ENCODE data around the gene INAFM1. TPM values are rescaled to one million over a fixed set of nuclear protein-coding genes. Genes with fewer than 3 reads are reported as not detected.

Gene INAFM1
- polyA plus RNA-seq, 2 donors, result 5.6 to 7.4 TPM

DNA sequence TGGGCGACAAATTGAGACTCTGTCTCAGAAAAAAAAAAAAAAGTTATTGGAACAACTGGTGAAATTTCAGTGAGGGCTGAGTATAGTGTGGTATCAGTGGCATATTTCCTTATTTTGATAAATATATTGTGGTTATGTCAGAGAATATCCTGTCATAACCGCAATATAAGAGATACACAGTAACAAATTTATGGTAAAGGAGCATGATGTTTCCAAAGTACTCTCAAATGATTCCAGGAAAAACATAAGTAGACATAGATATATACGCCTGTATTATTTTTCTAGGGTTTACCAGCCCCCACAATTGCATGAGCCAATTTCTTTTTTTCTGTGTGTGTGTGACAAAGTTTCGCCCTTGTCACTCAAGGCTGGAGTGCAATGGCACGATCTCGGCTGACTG is 29.3 kb downstream of the INAFM1 start:
- 73 to 82% methylated on average over 6 of the region's 6 CpGs for WGBS, 2 donors
- Histone ChIP-seq H3K4me1 (ENCODE audit: control insufficient read depth in 2 of 2, insufficient read depth in 2 of 2, low read length in 1 of 2) (peaks cover 0 to 2% of the 10 kb centered on the region in 2 donors), H3K9me3 (ENCODE audit: control insufficient read depth in 2 of 2, insufficient read depth in 1 of 2, low read depth in 1 of 2, low read length in 1 of 2) (no peaks in the 10 kb centered on the region), H3K27ac (ENCODE audit: low read depth in 2 of 2, low read length in 1 of 2) (no peak overlapping the region), H3K27me3 (ENCODE audit: control insufficient read depth in 1 of 2, insufficient read depth in 2 of 2, low read length in 2 of 2) (no peaks in the 10 kb centered on the region), H3K36me3 (ENCODE audit: control insufficient read depth in 2 of 2, insufficient read depth in 2 of 2, low read length in 1 of 2) (no peaks in the 10 kb centered on the region), H3K4me3 (ENCODE audit: low read depth in 1 of 2, low read length in 2 of 2) (no peak overlapping the region)

DNA sequence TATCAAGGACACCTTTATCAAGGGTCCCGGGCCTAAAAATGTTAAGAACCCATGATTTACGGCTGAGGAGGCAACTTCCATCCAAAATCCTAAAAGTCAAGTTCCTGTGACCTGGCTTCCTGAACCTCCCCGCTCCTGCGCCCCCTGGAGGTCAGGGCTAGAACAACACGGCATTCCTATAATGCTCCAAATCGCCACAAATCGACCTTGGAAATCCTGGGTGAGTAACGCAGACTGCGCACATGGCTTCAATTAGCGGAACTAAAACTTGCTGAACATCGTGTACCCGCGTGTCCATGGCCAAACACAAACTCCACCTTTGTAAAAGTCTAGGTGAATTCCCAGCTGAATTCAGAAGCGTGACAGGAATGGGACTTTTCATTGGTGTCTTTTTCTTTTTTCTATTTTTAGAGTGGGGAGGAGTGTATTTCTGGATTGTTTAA is 30.6 kb downstream of the INAFM1 start:
- H3K4me3 ChIP-seq (ENCODE audit: low read depth in 1 of 2, low read length in 2 of 2), result no peak overlapping the region
- 4 to 6% methylated on average over 14 of the region's 14 CpGs for WGBS, 2 donors
- no peak overlapping the region for H3K27ac ChIP-seq (ENCODE audit: low read depth in 2 of 2, low read length in 1 of 2)

GRCh38 chr19:47306303-47306702 is 31.6 kb downstream of the INAFM1 start:
- H3K4me1 ChIP-seq (ENCODE audit: control insufficient read depth in 2 of 2, insufficient read depth in 2 of 2, low read length in 1 of 2), result peaks cover 0 to 2% of the 10 kb centered on the region in 2 donors
- WGBS, 2 donors, result 88 to 95% methylated on average over 3 of the region's 3 CpGs
- no peak overlapping the region for H3K4me3 ChIP-seq (ENCODE audit: low read depth in 1 of 2, low read length in 2 of 2)
- H3K9me3 ChIP-seq (ENCODE audit: control insufficient read depth in 2 of 2, insufficient read depth in 1 of 2, low read depth in 1 of 2, low read length in 1 of 2), result no peaks in the 10 kb centered on the region
- H3K27me3 ChIP-seq (ENCODE audit: control insufficient read depth in 1 of 2, insufficient read depth in 2 of 2, low read length in 2 of 2), result no peaks in the 10 kb centered on the region
- H3K36me3 ChIP-seq (ENCODE audit: control insufficient read depth in 2 of 2, insufficient read depth in 2 of 2, low read length in 1 of 2), result no peaks in the 10 kb centered on the region
- H3K27ac ChIP-seq (ENCODE audit: low read depth in 2 of 2, low read length in 1 of 2), result no peak overlapping the region

More for the DNA sequence above, 30.6 kb downstream of the INAFM1 start:
- Histone ChIP-seq H3K4me1 (ENCODE audit: control insufficient read depth in 2 of 2, insufficient read depth in 2 of 2, low read length in 1 of 2) (peaks cover 0 to 2% of the 10 kb centered on the region in 2 donors), H3K36me3 (ENCODE audit: control insufficient read depth in 2 of 2, insufficient read depth in 2 of 2, low read length in 1 of 2) (no peaks in the 10 kb centered on the region), H3K27me3 (ENCODE audit: control insufficient read depth in 1 of 2, insufficient read depth in 2 of 2, low read length in 2 of 2) (no peaks in the 10 kb centered on the region), H3K9me3 (ENCODE audit: control insufficient read depth in 2 of 2, insufficient read depth in 1 of 2, low read depth in 1 of 2, low read length in 1 of 2) (no peaks in the 10 kb centered on the region)

- H3K27ac ChIP-seq (ENCODE audit: low read depth in 2 of 2, low read length in 1 of 2), result no peak overlapping the region
- WGBS, 2 donors, result 58 to 65% methylated on average over 8 of the region's 8 CpGs
- no peak overlapping the region for H3K4me3 ChIP-seq (ENCODE audit: low read depth in 1 of 2, low read length in 2 of 2)
- H3K36me3 ChIP-seq (ENCODE audit: control insufficient read depth in 2 of 2, insufficient read depth in 2 of 2, low read length in 1 of 2), result no peaks in the 10 kb centered on the region
- H3K27me3 ChIP-seq (ENCODE audit: control insufficient read depth in 1 of 2, insufficient read depth in 2 of 2, low read length in 2 of 2), result no peaks in the 10 kb centered on the region
- H3K9me3 ChIP-seq (ENCODE audit: control insufficient read depth in 2 of 2, insufficient read depth in 1 of 2, low read depth in 1 of 2, low read length in 1 of 2), result no peaks in the 10 kb centered on the region
- peaks cover 0 to 2% of the 10 kb centered on the region in 2 donors for H3K4me1 ChIP-seq (ENCODE audit: control insufficient read depth in 2 of 2, insufficient read depth in 2 of 2, low read length in 1 of 2)
These were observed 34.4 kb downstream of the INAFM1 start for GRCh38 chr19:47309038-47309437.

GRCh38 chr19:47309608-47310007 is 34.9 kb downstream of the INAFM1 start, which contains the start of gene C5AR1:
TSS of gene C5AR1 (plus strand) at chr19:47309861. CDS start at chr19:47309896, 35 bp downstream.
- WGBS, 2 donors, result 48 to 49% methylated on average over 11 to 12 of the region's 12 CpGs
- Histone ChIP-seq H3K9me3 (ENCODE audit: control insufficient read depth in 2 of 2, insufficient read depth in 1 of 2, low read depth in 1 of 2, low read length in 1 of 2) (no peaks in the 10 kb centered on the region), H3K36me3 (ENCODE audit: control insufficient read depth in 2 of 2, insufficient read depth in 2 of 2, low read length in 1 of 2) (no peaks in the 10 kb centered on the region), H3K27ac (ENCODE audit: low read depth in 2 of 2, low read length in 1 of 2) (no peak within 1 kb of the TSS), H3K4me3 (ENCODE audit: low read depth in 1 of 2, low read length in 2 of 2) (no peak within 1 kb of the TSS), H3K27me3 (ENCODE audit: control insufficient read depth in 1 of 2, insufficient read depth in 2 of 2, low read length in 2 of 2) (no peaks in the 10 kb centered on the region), H3K4me1 (ENCODE audit: control insufficient read depth in 2 of 2, insufficient read depth in 2 of 2, low read length in 1 of 2) (peaks cover 0 to 2% of the 10 kb centered on the region in 2 donors)

GRCh38 chr19:47310323-47310722 is 35.6 kb downstream of the INAFM1 start:
- WGBS, 2 donors, result 91 to 92% methylated on average over 2 of the region's 2 CpGs
- Histone ChIP-seq H3K4me3 (ENCODE audit: low read depth in 1 of 2, low read length in 2 of 2) (no peak overlapping the region), H3K27ac (ENCODE audit: low read depth in 2 of 2, low read length in 1 of 2) (no peak overlapping the region), H3K27me3 (ENCODE audit: control insufficient read depth in 1 of 2, insufficient read depth in 2 of 2, low read length in 2 of 2) (no peaks in the 10 kb centered on the region), H3K9me3 (ENCODE audit: control insufficient read depth in 2 of 2, insufficient read depth in 1 of 2, low read depth in 1 of 2, low read length in 1 of 2) (no peaks in the 10 kb centered on the region), H3K4me1 (ENCODE audit: control insufficient read depth in 2 of 2, insufficient read depth in 2 of 2, low read length in 1 of 2) (peaks cover 0 to 1% of the 10 kb centered on the region in 2 donors), H3K36me3 (ENCODE audit: control insufficient read depth in 2 of 2, insufficient read depth in 2 of 2, low read length in 1 of 2) (no peaks in the 10 kb centered on the region)

- no peaks in the 10 kb centered on the region for H3K4me1 ChIP-seq (ENCODE audit: control insufficient read depth in 2 of 2, insufficient read depth in 2 of 2, low read length in 1 of 2)
- H3K36me3 ChIP-seq (ENCODE audit: control insufficient read depth in 2 of 2, insufficient read depth in 2 of 2, low read length in 1 of 2), result no peaks in the 10 kb centered on the region
- H3K27ac ChIP-seq (ENCODE audit: low read depth in 2 of 2, low read length in 1 of 2), result no peak overlapping the region
- no peaks in the 10 kb centered on the region for H3K9me3 ChIP-seq (ENCODE audit: control insufficient read depth in 2 of 2, insufficient read depth in 1 of 2, low read depth in 1 of 2, low read length in 1 of 2)
- WGBS, 2 donors, result 19 to 27% methylated on average over 5 of the region's 5 CpGs
- no peaks in the 10 kb centered on the region for H3K27me3 ChIP-seq (ENCODE audit: control insufficient read depth in 1 of 2, insufficient read depth in 2 of 2, low read length in 2 of 2)
- no peak overlapping the region for H3K4me3 ChIP-seq (ENCODE audit: low read depth in 1 of 2, low read length in 2 of 2)
These were observed 36.1 kb downstream of the INAFM1 start for GRCh38 chr19:47310819-47311218.

DNA sequence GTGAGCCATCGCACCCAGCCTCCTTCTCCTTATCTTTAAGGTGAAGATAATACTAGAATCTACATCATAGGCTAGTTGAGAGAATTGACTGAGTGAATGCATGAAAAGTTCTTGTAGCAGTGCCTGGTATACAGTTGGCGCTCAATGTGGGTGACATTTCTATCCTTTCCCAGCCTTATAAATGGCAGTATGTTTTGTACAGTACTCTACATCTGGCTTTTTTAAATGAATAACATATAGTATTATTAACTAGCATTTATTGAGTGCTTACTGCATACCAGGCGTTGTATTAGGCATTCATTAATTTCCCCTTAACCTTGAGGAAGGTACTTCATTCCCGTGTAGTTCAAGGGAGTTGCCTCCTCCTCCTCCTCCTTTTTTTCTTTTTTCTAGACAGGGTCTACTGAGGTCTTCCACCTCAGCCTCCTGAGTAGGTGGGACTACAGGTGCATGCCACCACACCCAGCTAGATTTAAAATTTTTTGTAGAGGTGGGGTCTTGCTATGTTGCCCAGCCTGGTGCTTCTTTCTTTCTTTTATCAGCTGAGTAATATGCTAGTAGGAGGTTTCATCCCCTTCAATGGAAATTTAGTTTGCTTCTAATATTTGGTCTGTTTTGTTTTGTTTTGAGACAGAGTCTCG is 37.8 kb downstream of the INAFM1 start:
- Histone ChIP-seq H3K27ac (ENCODE audit: low read depth in 2 of 2, low read length in 1 of 2) (no peak overlapping the region), H3K4me3 (ENCODE audit: low read depth in 1 of 2, low read length in 2 of 2) (no peak overlapping the region), H3K9me3 (ENCODE audit: control insufficient read depth in 2 of 2, insufficient read depth in 1 of 2, low read depth in 1 of 2, low read length in 1 of 2) (no peaks in the 10 kb centered on the region), H3K27me3 (ENCODE audit: control insufficient read depth in 1 of 2, insufficient read depth in 2 of 2, low read length in 2 of 2) (no peaks in the 10 kb centered on the region), H3K4me1 (ENCODE audit: control insufficient read depth in 2 of 2, insufficient read depth in 2 of 2, low read length in 1 of 2) (no peaks in the 10 kb centered on the region), H3K36me3 (ENCODE audit: control insufficient read depth in 2 of 2, insufficient read depth in 2 of 2, low read length in 1 of 2) (no peaks in the 10 kb centered on the region)
- WGBS, 2 donors, result 89 to 91% methylated on average over 5 of the region's 5 CpGs

DNA sequence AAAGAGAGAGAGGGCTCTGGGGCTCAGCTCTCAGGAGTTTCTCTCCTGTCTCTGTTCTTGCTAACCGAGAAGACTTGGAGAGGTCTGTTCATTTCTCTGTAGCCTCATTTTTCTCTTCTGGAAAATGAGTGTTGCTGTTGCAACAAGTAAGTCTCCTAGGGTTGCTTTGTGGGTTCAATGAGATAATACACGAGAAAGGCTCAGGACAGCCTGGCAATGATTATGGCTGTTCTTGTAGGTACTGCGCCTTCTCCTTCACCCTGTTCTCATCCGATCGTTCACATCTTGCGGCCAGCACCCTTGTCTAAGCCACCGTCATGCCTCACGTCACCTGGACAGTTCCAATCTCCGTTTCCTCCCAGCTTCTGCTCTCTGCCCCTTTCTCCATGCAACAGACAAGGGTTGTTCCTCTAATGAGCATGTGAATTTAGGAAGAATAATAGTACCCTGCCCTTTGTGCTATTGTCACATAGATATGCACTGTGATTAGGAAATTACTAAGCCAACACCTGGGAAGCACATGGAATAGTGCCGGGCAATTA is 39.1 kb downstream of the INAFM1 start:
- Histone ChIP-seq H3K36me3 (ENCODE audit: control insufficient read depth in 2 of 2, insufficient read depth in 2 of 2, low read length in 1 of 2) (no peaks in the 10 kb centered on the region), H3K27ac (ENCODE audit: low read depth in 2 of 2, low read length in 1 of 2) (no peak overlapping the region), H3K9me3 (ENCODE audit: control insufficient read depth in 2 of 2, insufficient read depth in 1 of 2, low read depth in 1 of 2, low read length in 1 of 2) (no peaks in the 10 kb centered on the region), H3K4me3 (ENCODE audit: low read depth in 1 of 2, low read length in 2 of 2) (no peak overlapping the region), H3K4me1 (ENCODE audit: control insufficient read depth in 2 of 2, insufficient read depth in 2 of 2, low read length in 1 of 2) (no peaks in the 10 kb centered on the region), H3K27me3 (ENCODE audit: control insufficient read depth in 1 of 2, insufficient read depth in 2 of 2, low read length in 2 of 2) (no peaks in the 10 kb centered on the region)
- 83 to 84% methylated on average over 10 of the region's 10 CpGs for WGBS, 2 donors
